H9 (cell line): Measurements from ENCODE around the gene SCN10A. TPM values are rescaled to one million over a fixed set of nuclear protein-coding genes. Genes with fewer than 3 reads are reported as not detected.
A peak's percentile ranks its signal among the peaks of the same experiment; 100 is the strongest.

Source experiments
- DNase-seq: peaks from one replicate; pipeline ENCODE4 v3.0.0-alpha.2; 2017
- H2AFZ ChIP-seq: one replicate; pipeline ENCODE4 v1.6.1; 2013; ENCODE audit warnings: mild to moderate bottlenecking, low read length, control low read depth, moderate library complexity
- H2AK5ac ChIP-seq: 2 replicates; pipeline ENCODE4 v1.6.1; 2013; ENCODE audit warnings: low read length, control low read depth, mixed read lengths; ENCODE audit not compliant: insufficient read length
- H2BK120ac ChIP-seq: one replicate; pipeline ENCODE4 v1.6.1; 2013; ENCODE audit warnings: low read depth, mild to moderate bottlenecking, low read length, control low read depth, inconsistent platforms; ENCODE audit not compliant: poor library complexity, severe bottlenecking
- H2BK12ac ChIP-seq: 2 replicates; pipeline ENCODE4 v1.6.1; 2013; ENCODE audit warnings: low read length, control low read depth, mixed read lengths, low read depth; ENCODE audit not compliant: insufficient read length
- H2BK15ac ChIP-seq: 2 replicates; pipeline ENCODE4 v1.6.1; 2013; ENCODE audit warnings: low read depth, low read length, control low read depth
- H2BK20ac ChIP-seq: one replicate; pipeline ENCODE4 v1.6.1; 2013; ENCODE audit warnings: low read depth, mild to moderate bottlenecking, low read length, control low read depth, inconsistent platforms; ENCODE audit not compliant: poor library complexity, severe bottlenecking
- H2BK5ac ChIP-seq: 2 replicates; pipeline ENCODE4 v1.6.1; 2013; ENCODE audit warnings: low read length, control low read depth, mixed read lengths; ENCODE audit not compliant: insufficient read length
- H3K14ac ChIP-seq: 2 replicates; pipeline ENCODE4 v1.6.1; 2013; ENCODE audit warnings: low read length, control low read depth; ENCODE audit not compliant: insufficient read depth
- H3K18ac ChIP-seq: 2 replicates; pipeline ENCODE4 v1.6.1; 2013; ENCODE audit warnings: low read depth, mild to moderate bottlenecking, mixed read lengths, low read length, control low read depth; ENCODE audit not compliant: insufficient read length
- H3K23ac ChIP-seq: 2 replicates; pipeline ENCODE4 v1.6.1; 2013; ENCODE audit warnings: low read length, control low read depth, mixed read lengths, low read depth; ENCODE audit not compliant: insufficient read length
- H3K23me2 ChIP-seq: 2 replicates; pipeline ENCODE4 v1.6.1; 2013; ENCODE audit warnings: low read depth, mild to moderate bottlenecking, mixed read lengths, low read length, control low read depth; ENCODE audit not compliant: insufficient read length, poor library complexity, severe bottlenecking
- H3K27ac ChIP-seq: 2 replicates; pipeline ENCODE4 v1.5.1; 2013; ENCODE audit warnings: low read length, control low read depth, mixed read lengths, low read depth; ENCODE audit not compliant: insufficient read length
- H3K27me3 ChIP-seq: 2 replicates; pipeline ENCODE4 v1.6.1; 2013; ENCODE audit warnings: low read length, control low read depth, inconsistent platforms; ENCODE audit not compliant: insufficient read depth
- H3K4ac ChIP-seq: 2 replicates; pipeline ENCODE4 v1.6.1; 2013; ENCODE audit warnings: low read depth, mild to moderate bottlenecking, control low read depth, inconsistent platforms, low read length, moderate library complexity
- H3K4me1 ChIP-seq: 2 replicates; pipeline ENCODE4 v1.6.1; 2013; ENCODE audit warnings: low read length, control low read depth, inconsistent platforms; ENCODE audit not compliant: insufficient read depth
- H3K4me2 ChIP-seq: 2 replicates; pipeline ENCODE4 v1.6.1; 2013; ENCODE audit warnings: low read length, control low read depth, mixed read lengths; ENCODE audit not compliant: insufficient read length, insufficient read depth
- H3K56ac ChIP-seq: 2 replicates; pipeline ENCODE4 v1.6.1; 2013; ENCODE audit warnings: low read depth, mild to moderate bottlenecking, mixed read lengths, low read length, control low read depth; ENCODE audit not compliant: insufficient read length
- H3K79me1 ChIP-seq: 2 replicates; pipeline ENCODE4 v1.6.1; 2013; ENCODE audit warnings: low read depth, mild to moderate bottlenecking, moderate library complexity, low read length, control low read depth, inconsistent platforms; ENCODE audit not compliant: insufficient read depth, poor library complexity, severe bottlenecking
- H3K79me2 ChIP-seq: 2 replicates; pipeline ENCODE4 v1.6.1; 2013; ENCODE audit warnings: low read length, control low read depth, inconsistent platforms; ENCODE audit not compliant: insufficient read depth
- H3K9ac ChIP-seq: 2 replicates; pipeline ENCODE4 v1.6.1; 2013; ENCODE audit warnings: low read length, control low read depth, mixed read lengths; ENCODE audit not compliant: insufficient read length; ENCODE audit errors: extremely low read depth
- H3K9me3 ChIP-seq: one replicate; pipeline ENCODE4 v1.6.1; 2013; ENCODE audit warnings: low read depth, low read length, inconsistent platforms; ENCODE audit not compliant: control insufficient read depth
- H3T11ph ChIP-seq: one replicate; pipeline ENCODE4 v1.6.1; 2013; ENCODE audit warnings: mild to moderate bottlenecking, low read length, control low read depth, inconsistent platforms
- H4K20me1 ChIP-seq: one replicate; pipeline ENCODE4 v1.6.1; 2013; ENCODE audit not compliant: control insufficient read depth, insufficient read length, insufficient read depth
- H4K5ac ChIP-seq: 2 replicates; pipeline ENCODE4 v1.6.1; 2013; ENCODE audit warnings: low read depth, mild to moderate bottlenecking, mixed read lengths, low read length, control low read depth; ENCODE audit not compliant: insufficient read length
- H4K8ac ChIP-seq: replicated peaks from 2 replicates; pipeline ENCODE4 v1.6.1; 2013; ENCODE audit warnings: low read length, control low read depth, mixed read lengths, low read depth; ENCODE audit not compliant: insufficient read length
- H4K91ac ChIP-seq: 2 replicates; pipeline ENCODE4 v1.6.1; 2013; ENCODE audit warnings: low read depth, mild to moderate bottlenecking, moderate library complexity, mixed read lengths, low read length, control low read depth; ENCODE audit not compliant: insufficient read length
- H3K27ac Mint-ChIP-seq, 3 experiments: 2 replicates in 2 of 3; 3 replicates in 1 of 3; pipeline ENCODE4 v1.8.0; 2020 to 2021; ENCODE audit warnings: mixed read lengths in 3 of 3, mild to moderate bottlenecking in 1 of 3, moderate library complexity in 1 of 3
- H3K27me3 Mint-ChIP-seq: 2 replicates; pipeline ENCODE4 v1.8.0; 2021; ENCODE audit warnings: low read depth, mild to moderate bottlenecking, moderate library complexity, mixed read lengths
- H3K36me3 Mint-ChIP-seq, 3 experiments: 2 replicates in 2 of 3; 3 replicates in 1 of 3; pipeline ENCODE4 v1.8.0; 2020 to 2021; ENCODE audit warnings: low read depth in 3 of 3, mixed read lengths in 3 of 3; ENCODE audit not compliant: insufficient read depth in 1 of 3
- H3K4me1 Mint-ChIP-seq, 2 experiments: 2 replicates each; pipeline ENCODE4 v1.8.0; 2020; ENCODE audit warnings: mixed read lengths in 2 of 2
- H3K4me3 Mint-ChIP-seq, 2 experiments: 2 replicates in 1 of 2; 3 replicates in 1 of 2; pipeline ENCODE4 v1.8.0; 2020 to 2021; ENCODE audit warnings: mild to moderate bottlenecking in 2 of 2, mixed read lengths in 2 of 2, moderate library complexity in 1 of 2
- H3K9me3 Mint-ChIP-seq, 2 experiments: 2 replicates in 1 of 2; 3 replicates in 1 of 2; pipeline ENCODE4 v1.8.0; 2020; ENCODE audit warnings: mild to moderate bottlenecking in 2 of 2, mixed read lengths in 2 of 2, moderate library complexity in 1 of 2
- WGBS: extraction: QIAGEN DNeasy Blood & Tissue Kit; methylation state at CpG from one replicate; pipeline ENCODE4 v1.1.7; 2013; ENCODE audit warnings: missing lambda C conversion rate, low lambda C conversion rate, mixed read lengths; ENCODE audit not compliant: insufficient read length; ENCODE audit errors: extremely low coverage; 5-methylcytosine and 5-hydroxymethylcytosine counted together
- total RNA-seq: library from RNA; stranded (reverse); gene quantifications from 2 replicates; pipeline ENCODE4 v1.2.1, GENCODE V29; 2021
- TF ChIP-seq, protein P1 (sequence below): fragments of 200-600 bp; sonication (generic); conservative IDR thresholded peaks from 3 replicates; pipeline ENCODE4 v1.8.0; 2021; ENCODE audit warnings: antibody characterized with exemption, mild to moderate bottlenecking

The SCN10A gene
- total RNA-seq, 1 experiment from 2014 or later, result not detected

DNA sequence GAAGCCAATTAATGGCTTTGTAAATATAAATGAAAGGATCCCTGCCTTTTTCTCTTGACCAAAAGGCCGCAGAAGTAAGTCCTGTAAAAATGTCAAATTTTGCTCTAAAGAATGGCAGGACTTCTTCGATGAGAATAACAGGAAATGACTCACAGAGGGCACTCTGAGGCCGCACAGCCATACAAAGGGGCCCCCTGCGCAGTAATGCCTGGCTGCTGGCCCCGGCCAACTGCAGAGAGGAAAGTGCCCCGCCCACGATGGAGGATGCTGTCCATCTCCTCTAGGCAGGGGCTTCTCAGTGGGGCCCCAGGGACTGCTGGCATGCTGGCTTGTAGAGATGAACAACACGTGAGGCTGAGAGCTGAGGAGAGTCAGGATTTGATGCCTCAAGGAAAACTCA, 18.1 kb upstream of the SCN10A start:
- H2AFZ ChIP-seq, result no peak overlapping the region

More for the DNA sequence above, 18.1 kb upstream of the SCN10A start:
- no peak overlapping the region for H4K8ac ChIP-seq
- no peak overlapping the region for H3K14ac ChIP-seq
- H3T11ph ChIP-seq, result no peak overlapping the region
- no peaks in the 10 kb centered on the region for H3K9me3 ChIP-seq
- Mint-ChIP-seq H3K27me3 (peaks cover 5% of the 10 kb centered on the region), H3K4me3 (no peak overlapping the region; a peak in 1 of 5 replicates), H3K4me1 (peaks cover 33 to 45% of the 10 kb centered on the region in 2 experiments), H3K9me3 (0 out of 5 replicates have a peak, but pooled peaks cover 0 to 3% of the 10 kb centered on the region in 2 experiments), H3K27ac (no peak overlapping the region), H3K36me3 (no peaks in the 10 kb centered on the region; a peak in 1 of 7 replicates)
- H3K4me2 ChIP-seq, result no peak overlapping the region
- TF ChIP-seq, protein P1, sequence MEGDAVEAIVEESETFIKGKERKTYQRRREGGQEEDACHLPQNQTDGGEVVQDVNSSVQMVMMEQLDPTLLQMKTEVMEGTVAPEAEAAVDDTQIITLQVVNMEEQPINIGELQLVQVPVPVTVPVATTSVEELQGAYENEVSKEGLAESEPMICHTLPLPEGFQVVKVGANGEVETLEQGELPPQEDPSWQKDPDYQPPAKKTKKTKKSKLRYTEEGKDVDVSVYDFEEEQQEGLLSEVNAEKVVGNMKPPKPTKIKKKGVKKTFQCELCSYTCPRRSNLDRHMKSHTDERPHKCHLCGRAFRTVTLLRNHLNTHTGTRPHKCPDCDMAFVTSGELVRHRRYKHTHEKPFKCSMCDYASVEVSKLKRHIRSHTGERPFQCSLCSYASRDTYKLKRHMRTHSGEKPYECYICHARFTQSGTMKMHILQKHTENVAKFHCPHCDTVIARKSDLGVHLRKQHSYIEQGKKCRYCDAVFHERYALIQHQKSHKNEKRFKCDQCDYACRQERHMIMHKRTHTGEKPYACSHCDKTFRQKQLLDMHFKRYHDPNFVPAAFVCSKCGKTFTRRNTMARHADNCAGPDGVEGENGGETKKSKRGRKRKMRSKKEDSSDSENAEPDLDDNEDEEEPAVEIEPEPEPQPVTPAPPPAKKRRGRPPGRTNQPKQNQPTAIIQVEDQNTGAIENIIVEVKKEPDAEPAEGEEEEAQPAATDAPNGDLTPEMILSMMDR, result no peak
- H2BK20ac ChIP-seq, result no peak overlapping the region
- no peaks in the 10 kb centered on the region for H3K27me3 ChIP-seq
- H3K79me2 ChIP-seq, result no peaks in the 10 kb centered on the region
- no peak overlapping the region for H3K9ac ChIP-seq
- H3K56ac ChIP-seq, result no peak overlapping the region
- no peak overlapping the region for H2BK15ac ChIP-seq
- no peak overlapping the region for H4K91ac ChIP-seq
- no peak overlapping the region for H3K23ac ChIP-seq
- no peak overlapping the region for H3K18ac ChIP-seq
- peaks cover 10% of the 10 kb centered on the region for H3K4me1 ChIP-seq
- H4K5ac ChIP-seq, result no peak overlapping the region
- H2AK5ac ChIP-seq, result no peak overlapping the region
- no peak overlapping the region for H2BK120ac ChIP-seq
- H3K23me2 ChIP-seq, result no peaks in the 10 kb centered on the region
- H3K4ac ChIP-seq, result no peak overlapping the region
- no peaks in the 10 kb centered on the region for H4K20me1 ChIP-seq
- no peak overlapping the region for H2BK5ac ChIP-seq
- no peak overlapping the region for H2BK12ac ChIP-seq
- no peaks in the 10 kb centered on the region for H3K79me1 ChIP-seq
- H3K27ac ChIP-seq, result no peak overlapping the region
- peak; percentile 83 for DNase-seq
- no CpG with 5 or more reads among the region's 8 CpGs for WGBS
